Aorta (tissue), 5 donors: ENCODE results near the gene WSB1. TPM values are rescaled to one million over a fixed set of nuclear protein-coding genes. Genes with fewer than 3 reads are reported as not detected.
"Not testable (repeated sequence)": the region's sequence is repeated elsewhere in the genome, so short reads cannot be mapped to it uniquely, and the experiment has no call there.

ENCODE experiments used
- ATAC-seq: fragments of 200-7000 bp; cut with Tn5 transposase; one replicate; pipeline ENCODE4 v1.9.1; 2022; ENCODE audit warnings: moderate library complexity; ENCODE audit not compliant: low FRiP score
- DNase-seq, 2 donors: peaks; one replicate each; pipeline ENCODE4 v3.0.0-alpha.2; 2020
- H3K27ac ChIP-seq, 2 donors: one replicate each; pipeline ENCODE4 v1.5.1; 2013; ENCODE audit warnings: low read length in 2 of 2, mild to moderate bottlenecking in 2 of 2, moderate library complexity in 2 of 2, control low read depth in 1 of 2, inconsistent platforms in 1 of 2, low read depth in 1 of 2
- H3K27me3 ChIP-seq, 2 donors: one replicate each; pipeline ENCODE4 v1.6.1; 2013; ENCODE audit warnings: control low read depth in 1 of 2, low read length in 1 of 2, mild to moderate bottlenecking in 1 of 2, moderate library complexity in 1 of 2; ENCODE audit not compliant: insufficient read depth in 2 of 2, control insufficient read depth in 1 of 2
- H3K36me3 ChIP-seq, 2 donors: one replicate each; pipeline ENCODE4 v1.6.1; 2013; ENCODE audit warnings: control low read depth in 1 of 2, low read length in 1 of 2, mild to moderate bottlenecking in 1 of 2; ENCODE audit not compliant: insufficient read depth in 2 of 2, control insufficient read depth in 1 of 2
- H3K4me1 ChIP-seq, 2 donors: one replicate each; pipeline ENCODE4 v1.6.1; 2013; ENCODE audit warnings: low read length in 2 of 2, control low read depth in 1 of 2, mild to moderate bottlenecking in 1 of 2, moderate library complexity in 1 of 2; ENCODE audit not compliant: insufficient read depth in 2 of 2, control insufficient read depth in 1 of 2
- H3K4me3 ChIP-seq, 2 donors: one replicate each; pipeline ENCODE4 v1.5.1; 2013; ENCODE audit warnings: low read length in 2 of 2, control low read depth in 1 of 2, mild to moderate bottlenecking in 1 of 2
- H3K9me3 ChIP-seq: one replicate; pipeline ENCODE4 v1.6.1; 2013; ENCODE audit warnings: mild to moderate bottlenecking, low read length; ENCODE audit not compliant: control insufficient read depth
- WGBS, 2 donors: extraction: QIAGEN DNeasy Blood & Tissue Kit; methylation state at CpG; one replicate each; pipeline ENCODE4 v1.1.7; 2013; 5-methylcytosine and 5-hydroxymethylcytosine counted together
- intact Hi-C, 2 donors: fragments of 100-400 bp; cut with DNase I; formaldehyde crosslinking; loops; one replicate each; pipeline versions ENCODE4 v1.14.2 to v1.15.0; 2022
- polyA plus RNA-seq, 2 donors: library from polyadenylated mRNA; stranded (reverse); fragments of 200-250 nt; gene quantifications; one replicate each; pipeline ENCODE4 v1.2.3, GENCODE V29; 2013
- total RNA-seq, 2 donors: library from RNA; stranded (reverse); fragmentation: NEBNext Ultra II Directional; extraction: Animal tissue kit (Norgen Biotek cat#: 25700); gene quantifications; one replicate each; pipeline ENCODE4 v1.2.1, GENCODE V29; 2021
- donor health status: healthy with polysubstance abuse.
- donor health status: Bipolar disorder and iron deficiency.
- donor health status: DM: no; HTN: no; CAD: no.
- donor health status: DM: no; HTN: no; CAD: no.
- donor health status: DM: yes; HTN: yes; CAD: no.

WSB1 gene
- total and polyA plus RNA-seq, 4 donors = 18.2 to 355 (median 271) TPM

DNA sequence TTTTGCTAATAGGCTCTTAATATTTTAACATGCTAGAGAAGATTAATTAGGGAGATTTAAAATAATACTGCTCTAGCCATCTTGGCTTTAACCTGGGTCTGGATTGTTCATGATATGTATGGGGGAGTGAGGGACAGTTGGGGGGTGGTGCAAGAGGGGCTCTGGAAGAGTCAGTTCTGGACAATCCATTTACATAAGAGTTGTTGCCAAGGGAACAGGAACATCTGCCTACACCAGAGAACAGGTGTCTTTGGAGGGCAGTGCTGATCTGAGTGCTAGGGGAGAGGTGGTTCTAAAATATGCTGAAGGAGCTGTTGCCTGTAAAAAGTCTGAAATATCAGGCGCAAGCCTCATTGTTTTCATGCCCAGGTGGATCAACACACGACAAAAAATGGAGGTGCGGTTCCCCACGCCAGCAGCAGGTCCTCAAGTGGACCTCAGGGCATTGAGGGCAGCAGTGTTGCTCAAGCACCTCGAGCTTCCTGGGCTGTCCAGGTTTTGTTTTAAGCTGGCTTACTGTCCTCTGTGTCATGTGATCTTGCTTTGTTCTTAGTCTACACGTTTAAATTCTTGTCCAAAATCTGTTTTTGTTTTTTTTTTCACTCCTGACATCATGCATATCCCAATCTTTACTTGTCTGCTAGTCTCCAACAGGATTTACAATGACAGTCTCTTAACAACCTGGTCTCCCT, 25.4 kb upstream of the WSB1 start:
- ATAC-seq (no peak), DNase-seq (no peak)
- Histone ChIP-seq H3K27ac (no peak overlapping the region), H3K36me3 (no peaks in the 10 kb centered on the region), H3K27me3 (no peaks in the 10 kb centered on the region), H3K4me1 (peaks cover 0 to 1% of the 10 kb centered on the region in 2 donors), H3K9me3 (no peaks in the 10 kb centered on the region), H3K4me3 (no peak overlapping the region)
- WGBS, 2 donors = 68 to 75% methylated on average over 6 of the region's 6 CpGs
- intact Hi-C loops = no loop called here

DNA sequence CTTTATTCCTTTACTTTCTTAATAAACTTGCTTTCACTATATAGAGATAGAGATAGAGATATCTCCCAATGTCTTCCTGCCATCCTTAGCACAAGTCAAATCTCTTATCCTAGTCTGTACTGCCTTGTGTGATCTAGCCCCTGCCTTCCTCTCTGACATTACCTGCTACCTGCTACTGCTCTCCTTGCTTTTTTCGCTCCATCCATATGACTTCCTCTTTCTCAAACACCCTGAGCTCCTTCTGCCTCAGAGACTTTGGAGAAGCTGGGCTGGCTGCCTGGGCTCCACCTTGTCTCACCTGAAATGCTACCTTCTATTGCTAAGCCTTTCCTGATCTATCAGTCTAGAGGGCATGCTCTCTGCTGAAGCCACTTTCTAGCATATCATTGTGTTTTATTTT, 24.7 kb upstream of the WSB1 start:
- Histone ChIP-seq H3K36me3 (no peaks in the 10 kb centered on the region), H3K9me3 (no peaks in the 10 kb centered on the region), H3K27ac (no peak overlapping the region), H3K4me3 (no peak overlapping the region), H3K27me3 (no peaks in the 10 kb centered on the region), H3K4me1 (no peaks in the 10 kb centered on the region)
- no peak for DNase-seq
- no peak for ATAC-seq
- 95 to 96% methylated on average over 1 of the region's 1 CpG for WGBS, 2 donors
- intact Hi-C loops = no loop called here

DNA sequence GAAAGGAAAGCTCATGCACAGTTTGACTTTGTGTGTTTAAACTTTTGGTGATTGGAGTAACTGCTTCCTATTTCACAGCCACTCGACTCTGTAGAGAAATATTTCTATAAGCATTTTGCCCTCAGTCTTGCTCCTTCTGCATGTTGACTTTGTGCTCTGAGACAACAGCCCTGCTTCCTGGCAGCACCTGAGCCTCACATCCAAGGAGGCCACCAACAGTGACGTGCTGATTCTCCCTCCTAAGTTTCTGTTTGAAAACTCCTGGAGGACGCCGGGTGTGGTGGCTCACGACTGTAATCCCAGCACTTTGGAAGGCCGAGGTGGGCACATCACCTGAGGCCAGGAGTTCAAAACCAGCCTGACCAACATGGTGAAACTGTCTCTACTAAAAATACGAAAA, 23.9 kb upstream of the WSB1 start:
- DNase-seq (no peak), ATAC-seq (no peak)
- intact Hi-C loops = no loop called here

DNA sequence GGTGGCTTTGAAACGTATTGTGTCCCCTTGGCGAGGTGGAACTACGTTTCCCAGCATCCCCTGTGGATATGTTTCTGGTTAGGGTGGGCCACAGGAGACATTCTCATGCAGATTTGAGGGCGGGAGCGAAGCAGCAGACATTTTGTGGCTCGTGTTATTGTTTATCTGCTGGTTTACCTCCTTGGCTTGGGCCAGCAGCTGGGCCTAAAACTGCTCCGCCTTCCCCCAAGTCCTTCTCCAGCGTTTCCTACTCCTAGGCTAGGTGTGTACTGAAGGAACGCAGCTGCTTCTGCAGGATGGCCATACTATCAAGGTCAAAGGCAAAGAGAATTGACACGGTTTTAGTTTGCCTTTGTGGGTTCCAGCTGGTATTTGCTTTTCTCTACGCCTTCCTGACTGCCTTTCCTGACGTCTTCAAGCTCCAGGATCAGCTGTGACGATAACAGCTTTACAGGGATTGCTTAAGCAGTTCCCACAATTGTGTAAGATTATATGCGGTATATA, 17.2 kb upstream of the WSB1 start:
- Histone ChIP-seq H3K4me1 (no peaks in the 10 kb centered on the region), H3K27me3 (no peaks in the 10 kb centered on the region), H3K9me3 (no peaks in the 10 kb centered on the region), H3K36me3 (no peaks in the 10 kb centered on the region), H3K27ac (no peak overlapping the region), H3K4me3 (no peak overlapping the region)
- ATAC-seq (no peak), DNase-seq (no peak)
- intact Hi-C loops = no loop called here
- WGBS, 2 donors = 74 to 77% methylated on average over 14 of the region's 14 CpGs

More for the DNA sequence above, 23.9 kb upstream of the WSB1 start:
- WGBS, 2 donors = 69 to 75% methylated on average over 7 of the region's 7 CpGs
- H3K4me3 ChIP-seq = no peak overlapping the region
- H3K27ac ChIP-seq = no peak overlapping the region
- H3K9me3 ChIP-seq = no peaks in the 10 kb centered on the region
- H3K27me3 ChIP-seq = no peaks in the 10 kb centered on the region
- no peaks in the 10 kb centered on the region for H3K36me3 ChIP-seq
- no peaks in the 10 kb centered on the region for H3K4me1 ChIP-seq

DNA sequence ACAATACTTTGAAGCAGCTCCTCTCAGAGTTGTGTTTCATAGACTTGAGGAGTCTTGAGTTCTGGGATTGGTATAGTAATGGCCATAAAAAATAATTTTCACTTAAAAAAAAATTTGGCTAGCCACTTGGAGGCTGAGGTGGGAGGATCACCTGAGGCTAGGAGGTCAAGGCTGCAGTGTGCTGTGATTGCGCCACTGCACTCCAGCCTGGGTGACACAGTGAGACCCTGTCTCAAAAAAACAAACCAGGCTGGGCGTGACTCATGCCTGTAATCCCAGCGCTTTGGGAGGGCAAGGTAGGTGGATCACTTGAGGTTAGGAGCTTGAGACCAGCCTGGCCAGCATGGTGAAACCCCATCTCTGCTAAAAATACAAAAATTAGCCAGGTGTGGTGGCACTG, 14.8 kb upstream of the WSB1 start:
- DNase-seq, ATAC-seq, H3K27ac ChIP-seq, H3K4me3 ChIP-seq, H3K27me3 ChIP-seq, H3K9me3 ChIP-seq, H3K4me1 ChIP-seq, intact Hi-C loops, H3K36me3 ChIP-seq: not testable (repeated sequence)
- 92 to 94% methylated on average over 3 of the region's 3 CpGs for WGBS, 2 donors

DNA sequence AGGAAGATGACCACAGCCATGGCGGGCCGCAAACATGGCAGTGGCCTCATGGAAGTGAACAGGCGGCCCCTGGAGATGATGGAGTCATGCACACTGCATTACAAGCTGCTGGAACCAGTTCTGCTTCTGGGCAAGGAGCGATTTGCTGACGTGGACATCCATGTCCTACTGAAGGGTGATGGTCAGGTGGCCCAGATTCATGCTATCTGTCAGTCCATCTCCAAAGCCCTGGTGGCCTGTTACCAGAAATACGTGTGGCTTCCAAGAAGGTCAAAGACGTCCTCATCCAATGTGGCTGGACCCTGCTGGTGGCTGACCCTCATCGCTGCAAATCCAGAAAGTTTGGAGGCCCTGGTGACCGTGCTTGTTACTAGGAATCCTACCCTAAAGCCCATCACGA, 13.4 kb upstream of the WSB1 start:
- DNase-seq (no peak), ATAC-seq (no peak)
- Histone ChIP-seq H3K9me3 (no peaks in the 10 kb centered on the region), H3K27ac (no peak overlapping the region), H3K36me3 (no peaks in the 10 kb centered on the region), H3K4me1 (no peaks in the 10 kb centered on the region), H3K4me3 (no peak overlapping the region), H3K27me3 (no peaks in the 10 kb centered on the region)
- 94% methylated on average over 10 of the region's 10 CpGs for WGBS, 2 donors
- intact Hi-C loops = no loop called here

DNA sequence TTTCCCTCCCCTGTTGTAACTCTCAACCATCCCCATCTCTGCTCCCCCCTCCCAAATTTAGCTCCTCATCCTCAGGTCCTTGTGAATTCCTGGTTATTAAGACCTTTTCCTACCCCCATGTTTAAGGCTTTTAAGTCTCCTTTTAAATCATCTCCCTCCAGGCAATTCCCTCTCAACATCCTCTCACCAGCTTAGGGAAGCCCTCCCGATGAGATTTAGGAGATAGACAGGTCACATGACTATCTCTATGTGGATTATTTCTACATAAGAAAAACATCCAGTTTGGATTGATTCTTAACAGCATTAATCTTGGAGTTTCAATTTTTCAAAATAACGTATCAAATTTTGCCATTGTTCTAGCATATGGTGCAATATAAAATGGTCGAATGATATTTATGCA, 12.5 kb upstream of the WSB1 start:
- H3K4me3 ChIP-seq = no peak overlapping the region
- H3K9me3 ChIP-seq = no peaks in the 10 kb centered on the region
- no peaks in the 10 kb centered on the region for H3K36me3 ChIP-seq
- intact Hi-C loops = no loop called here
- no peaks in the 10 kb centered on the region for H3K4me1 ChIP-seq
- 79 to 81% methylated on average over 3 of the region's 3 CpGs for WGBS, 2 donors
- H3K27ac ChIP-seq = no peak overlapping the region
- ATAC-seq (no peak), DNase-seq (no peak)
- no peaks in the 10 kb centered on the region for H3K27me3 ChIP-seq

DNA sequence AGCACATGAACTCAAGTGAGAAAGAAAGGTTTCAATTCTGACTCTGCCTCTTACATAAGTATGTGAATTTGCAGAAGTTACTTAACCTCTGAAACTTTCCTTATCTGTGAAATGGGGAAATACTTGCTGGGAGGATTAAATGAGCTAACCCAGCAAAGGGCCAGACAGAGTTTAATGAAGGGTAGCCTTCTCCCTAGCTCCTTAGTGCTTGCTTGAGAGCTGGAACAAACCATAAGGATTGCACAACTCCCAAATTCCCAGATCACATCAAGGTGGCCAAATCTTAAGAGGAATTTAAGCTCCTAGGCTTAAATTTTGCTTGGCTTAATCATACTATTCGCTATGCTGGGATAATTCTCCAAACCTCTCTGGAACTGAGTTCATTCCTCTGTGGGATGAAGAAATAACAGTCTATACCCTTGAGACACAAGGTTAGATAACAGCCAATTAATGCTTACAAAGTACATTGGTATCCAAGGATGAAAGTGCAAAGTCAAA, 11.8 kb upstream of the WSB1 start:
- Histone ChIP-seq H3K27ac (no peak overlapping the region), H3K4me3 (no peak overlapping the region)
- DNase-seq = no peak

DNA sequence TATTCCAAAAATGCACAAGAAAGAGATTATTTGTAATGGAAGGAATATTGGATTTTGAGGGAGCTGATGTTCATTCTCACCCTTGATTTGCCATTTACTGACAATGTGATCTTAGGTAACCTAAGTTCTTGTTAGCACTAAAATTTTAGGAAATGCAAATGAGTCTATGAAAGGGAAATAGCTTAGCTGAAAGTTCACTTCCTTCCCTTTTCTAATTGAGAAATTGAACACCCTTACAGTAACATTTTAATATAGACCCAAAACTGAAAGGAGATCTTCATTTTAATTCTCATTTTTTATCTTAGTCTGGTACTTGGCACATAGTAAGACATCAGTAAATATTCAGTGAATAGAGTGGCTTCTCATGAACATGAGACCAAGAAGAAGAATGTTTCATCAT, 10.9 kb upstream of the WSB1 start:
- H3K27me3 ChIP-seq = no peaks in the 10 kb centered on the region
- no peaks in the 10 kb centered on the region for H3K9me3 ChIP-seq
- no peak overlapping the region for H3K4me3 ChIP-seq
- H3K27ac ChIP-seq = no peak overlapping the region
- H3K4me1 ChIP-seq = no peaks in the 10 kb centered on the region
- H3K36me3 ChIP-seq = no peaks in the 10 kb centered on the region
- intact Hi-C loops = no loop called here
- ATAC-seq (no peak), DNase-seq (no peak)

More for the DNA sequence above, 11.8 kb upstream of the WSB1 start:
- Histone ChIP-seq H3K27me3 (no peaks in the 10 kb centered on the region), H3K9me3 (no peaks in the 10 kb centered on the region), H3K4me1 (no peaks in the 10 kb centered on the region), H3K36me3 (no peaks in the 10 kb centered on the region)
- intact Hi-C loops = no loop called here
- WGBS, 2 donors = 86% methylated on average over 1 of the region's 1 CpG
- peak; percentile 89 for ATAC-seq
